Measurements from ENCODE around the gene ANO10. TPM values are rescaled to one million over a fixed set of nuclear protein-coding genes. Genes with fewer than 3 reads are reported as not detected.
A peak's percentile ranks its signal among the peaks of the same experiment; 100 is the strongest.

ANO10 gene
- total RNA-seq, 1 donor from 2014 or later: 45.4 TPM

DNA sequence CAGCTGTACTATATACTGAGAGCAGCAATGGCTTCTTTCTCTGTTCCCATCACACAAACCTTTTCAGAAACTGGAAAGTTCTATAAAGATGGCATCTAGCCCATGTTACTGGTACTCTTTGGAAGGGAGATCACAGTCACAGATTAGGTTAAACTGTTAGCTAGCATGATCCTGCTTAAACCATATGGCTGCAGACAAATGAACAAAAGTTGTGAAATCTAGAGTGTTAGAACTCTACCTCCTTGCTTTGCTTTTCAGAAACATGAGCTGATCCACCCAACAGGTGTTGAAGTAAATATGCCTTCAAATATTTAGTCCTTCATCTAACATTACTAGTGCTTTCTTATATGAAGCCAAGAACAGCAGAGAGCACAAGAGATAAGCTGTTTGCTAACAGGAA lies 232.9 kb downstream of the ANO10 start:
- no peak overlapping the region for H3K27ac ChIP-seq (ENCODE audit: low read depth, low read length)
- H2AFZ ChIP-seq (ENCODE audit: low read depth, low read length): no peak overlapping the region
- no peaks in the 10 kb centered on the region for H3K27me3 Mint-ChIP-seq (ENCODE audit: low read depth, unreplicated experiment)
- peaks cover 6% of the 10 kb centered on the region for H3K4me1 ChIP-seq (ENCODE audit: insufficient read depth, low read length)
- H3K9ac ChIP-seq (ENCODE audit: low read length): no peak overlapping the region
- H3K27me3 ChIP-seq (ENCODE audit: insufficient read depth, low read length): no peaks in the 10 kb centered on the region
- H3K79me2 ChIP-seq (ENCODE audit: insufficient read depth, low read length): no peaks in the 10 kb centered on the region
- FAIRE-seq (no peak), DNase-seq (ENCODE audit: low read depth) (no peak)
- no peaks in the 10 kb centered on the region for H4K20me1 ChIP-seq (ENCODE audit: insufficient read depth, low read length)
- no peaks in the 10 kb centered on the region for H3K36me3 ChIP-seq (ENCODE audit: insufficient read depth, low read length)
- H3K4me1 Mint-ChIP-seq (ENCODE audit: low read depth, unreplicated experiment): peaks cover 13% of the 10 kb centered on the region
- H3K4me3 ChIP-seq (ENCODE audit: insufficient read depth, low read depth, low read length): no peak overlapping the region
- no peak overlapping the region for H3K4me2 ChIP-seq (ENCODE audit: low read length)
- H3K4me3 Mint-ChIP-seq (ENCODE audit: unreplicated experiment): no peak overlapping the region
- no peaks in the 10 kb centered on the region for H3K9me3 ChIP-seq (ENCODE audit: insufficient read depth, low read depth, low read length)
- peaks cover 2% of the 10 kb centered on the region for H3K9me3 Mint-ChIP-seq (ENCODE audit: unreplicated experiment)
- H3K36me3 Mint-ChIP-seq (ENCODE audit: low read depth, unreplicated experiment): peaks cover 6% of the 10 kb centered on the region
- TF ChIP-seq, protein P1, sequence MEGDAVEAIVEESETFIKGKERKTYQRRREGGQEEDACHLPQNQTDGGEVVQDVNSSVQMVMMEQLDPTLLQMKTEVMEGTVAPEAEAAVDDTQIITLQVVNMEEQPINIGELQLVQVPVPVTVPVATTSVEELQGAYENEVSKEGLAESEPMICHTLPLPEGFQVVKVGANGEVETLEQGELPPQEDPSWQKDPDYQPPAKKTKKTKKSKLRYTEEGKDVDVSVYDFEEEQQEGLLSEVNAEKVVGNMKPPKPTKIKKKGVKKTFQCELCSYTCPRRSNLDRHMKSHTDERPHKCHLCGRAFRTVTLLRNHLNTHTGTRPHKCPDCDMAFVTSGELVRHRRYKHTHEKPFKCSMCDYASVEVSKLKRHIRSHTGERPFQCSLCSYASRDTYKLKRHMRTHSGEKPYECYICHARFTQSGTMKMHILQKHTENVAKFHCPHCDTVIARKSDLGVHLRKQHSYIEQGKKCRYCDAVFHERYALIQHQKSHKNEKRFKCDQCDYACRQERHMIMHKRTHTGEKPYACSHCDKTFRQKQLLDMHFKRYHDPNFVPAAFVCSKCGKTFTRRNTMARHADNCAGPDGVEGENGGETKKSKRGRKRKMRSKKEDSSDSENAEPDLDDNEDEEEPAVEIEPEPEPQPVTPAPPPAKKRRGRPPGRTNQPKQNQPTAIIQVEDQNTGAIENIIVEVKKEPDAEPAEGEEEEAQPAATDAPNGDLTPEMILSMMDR (IDR thresholded peaks at IDR 0.05; ENCODE audit: insufficient read depth, low read depth, low read length): no peak
- TF ChIP-seq EZH2 (IDR thresholded peaks at IDR 0.05; ENCODE audit: insufficient read depth, low read length): no peak
- H3K27ac Mint-ChIP-seq (ENCODE audit: unreplicated experiment): no peak overlapping the region

DNA sequence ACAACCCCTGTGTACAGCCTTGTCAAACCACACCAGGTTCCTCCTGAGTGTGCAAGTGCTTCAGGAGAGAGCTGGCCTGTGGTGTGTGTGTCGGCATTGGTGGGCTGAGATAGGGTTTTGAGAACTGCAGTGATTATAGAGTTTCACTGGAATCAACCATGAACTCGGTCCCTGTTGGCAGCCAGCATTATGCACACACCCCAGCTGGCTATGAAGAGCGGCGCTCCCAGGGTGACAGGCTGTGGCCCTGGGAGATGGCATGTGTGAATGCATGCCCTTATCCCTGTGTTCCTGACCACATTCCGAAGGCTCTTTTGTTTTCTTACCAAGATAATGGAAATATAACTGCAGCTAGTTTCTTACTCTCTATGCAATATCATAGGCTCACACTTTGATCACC lies 233.6 kb downstream of the ANO10 start:
- Mint-ChIP-seq H3K27me3 (ENCODE audit: low read depth, unreplicated experiment) (no peaks in the 10 kb centered on the region), H3K36me3 (ENCODE audit: low read depth, unreplicated experiment) (peaks cover 2% of the 10 kb centered on the region), H3K4me3 (ENCODE audit: unreplicated experiment) (no peak overlapping the region), H3K27ac (ENCODE audit: unreplicated experiment) (no peak overlapping the region), H3K9me3 (ENCODE audit: unreplicated experiment) (peaks cover 2% of the 10 kb centered on the region), H3K4me1 (ENCODE audit: low read depth, unreplicated experiment) (peaks cover 13% of the 10 kb centered on the region)
- no peak for DNase-seq (ENCODE audit: low read depth)
- no peak overlapping the region for H3K9ac ChIP-seq (ENCODE audit: low read length)
- TF ChIP-seq EZH2 (IDR thresholded peaks at IDR 0.05; ENCODE audit: insufficient read depth, low read length): no peak
- TF ChIP-seq, protein P1 (IDR thresholded peaks at IDR 0.05; ENCODE audit: insufficient read depth, low read depth, low read length): no peak
- no peaks in the 10 kb centered on the region for H4K20me1 ChIP-seq (ENCODE audit: insufficient read depth, low read length)
- H3K36me3 ChIP-seq (ENCODE audit: insufficient read depth, low read length): no peaks in the 10 kb centered on the region
- H3K27me3 ChIP-seq (ENCODE audit: insufficient read depth, low read length): no peaks in the 10 kb centered on the region
- H3K9me3 ChIP-seq (ENCODE audit: insufficient read depth, low read depth, low read length): no peaks in the 10 kb centered on the region
- peaks cover 6% of the 10 kb centered on the region for H3K4me1 ChIP-seq (ENCODE audit: insufficient read depth, low read length)
- H3K4me3 ChIP-seq (ENCODE audit: insufficient read depth, low read depth, low read length): no peak overlapping the region
- H2AFZ ChIP-seq (ENCODE audit: low read depth, low read length): no peak overlapping the region
- H3K4me2 ChIP-seq (ENCODE audit: low read length): no peak overlapping the region
- H3K79me2 ChIP-seq (ENCODE audit: insufficient read depth, low read length): no peaks in the 10 kb centered on the region
- no peak for FAIRE-seq
- H3K27ac ChIP-seq (ENCODE audit: low read depth, low read length): no peak overlapping the region

DNA sequence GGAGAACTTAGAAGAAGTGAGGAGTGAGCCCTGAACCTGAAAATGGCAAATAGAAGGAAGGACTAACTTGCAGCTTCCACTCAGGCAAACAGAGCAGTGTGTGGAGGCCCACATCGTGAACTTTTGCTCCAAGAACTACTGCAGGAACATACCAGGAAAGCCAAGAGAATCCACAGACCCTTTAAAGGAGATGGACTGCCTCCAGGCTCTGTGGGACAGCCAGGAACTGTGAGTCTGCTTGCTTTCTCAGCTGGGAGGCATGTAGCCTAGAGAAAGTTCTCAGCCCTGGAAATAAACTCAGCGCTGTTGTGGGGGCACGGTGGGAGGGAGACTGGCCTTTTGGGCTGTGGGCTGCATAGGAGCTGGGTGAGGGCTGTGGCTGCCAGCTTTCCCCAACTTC lies 242.5 kb downstream of the ANO10 start:
- Histone ChIP-seq H3K4me1 (ENCODE audit: insufficient read depth, low read length) (peaks cover 4% of the 10 kb centered on the region), H3K79me2 (ENCODE audit: insufficient read depth, low read length) (no peaks in the 10 kb centered on the region), H3K27me3 (ENCODE audit: insufficient read depth, low read length) (no peaks in the 10 kb centered on the region), H3K27ac (ENCODE audit: low read depth, low read length) (no peak overlapping the region), H3K9me3 (ENCODE audit: insufficient read depth, low read depth, low read length) (no peaks in the 10 kb centered on the region), H3K36me3 (ENCODE audit: insufficient read depth, low read length) (no peaks in the 10 kb centered on the region), H4K20me1 (ENCODE audit: insufficient read depth, low read length) (peaks cover 5% of the 10 kb centered on the region), H3K4me3 (ENCODE audit: insufficient read depth, low read depth, low read length) (no peak overlapping the region), H3K4me2 (ENCODE audit: low read length) (peak overlapping the region; percentile 41), H3K9ac (ENCODE audit: low read length) (no peak overlapping the region), H2AFZ (ENCODE audit: low read depth, low read length) (no peak overlapping the region)
- Mint-ChIP-seq H3K27ac (ENCODE audit: unreplicated experiment) (peak overlapping the region; percentile 28), H3K4me1 (ENCODE audit: low read depth, unreplicated experiment) (peaks cover 13% of the 10 kb centered on the region), H3K27me3 (ENCODE audit: low read depth, unreplicated experiment) (no peaks in the 10 kb centered on the region), H3K4me3 (ENCODE audit: unreplicated experiment) (no peak overlapping the region), H3K36me3 (ENCODE audit: low read depth, unreplicated experiment) (no peaks in the 10 kb centered on the region), H3K9me3 (ENCODE audit: unreplicated experiment) (no peaks in the 10 kb centered on the region)
- no peak for TF ChIP-seq EZH2 (IDR thresholded peaks at IDR 0.05; ENCODE audit: insufficient read depth, low read length)
- TF ChIP-seq, protein P1 (IDR thresholded peaks at IDR 0.05; ENCODE audit: insufficient read depth, low read depth, low read length): no peak
- FAIRE-seq (no peak), DNase-seq (ENCODE audit: low read depth) (peak; percentile 76)
